ENCODE results near the gene ACOX1. TPM values are rescaled to one million over a fixed set of nuclear protein-coding genes. Genes with fewer than 3 reads are reported as not detected.
A peak's percentile ranks its signal among the peaks of the same experiment; 100 is the strongest.

ACOX1 gene
- total and polyA plus RNA-seq, 2 experiments from 2014 or later = 21.3 to 43.0 TPM

- Histone ChIP-seq H3K36me3 (peaks cover 5% of the 10 kb centered on the region), H3K27me3 (no peaks in the 10 kb centered on the region), H3K4me3 (no peak overlapping the region), H3K27ac (no peak overlapping the region), H3K4me1 (ENCODE audit: low read depth) (peaks cover 8% of the 10 kb centered on the region), H3K9me3 (ENCODE audit: low read depth) (no peaks in the 10 kb centered on the region)
- no peak for TF ChIP-seq CTCF (IDR thresholded peaks at IDR 0.05; ENCODE audit: low read depth, low read length)
- no peak for DNase-seq (ENCODE audit: low read depth in 1 of 2, low spot score in 1 of 2)
These were observed 85.5 kb downstream of the ACOX1 start for GRCh38 chr17:75893305-75894048.

GRCh38 chr17:75892556-75893224 is 86.3 kb downstream of the ACOX1 start:
- no peak for TF ChIP-seq CTCF (IDR thresholded peaks at IDR 0.05; ENCODE audit: low read depth, low read length)

GRCh38 chr17:75891605-75892555 is 87.1 kb downstream of the ACOX1 start:
- H3K27ac ChIP-seq = peak overlapping the region; percentile 12
- no peak for DNase-seq (ENCODE audit: low read depth in 1 of 2, low spot score in 1 of 2)
- TF ChIP-seq CTCF (IDR thresholded peaks at IDR 0.05; ENCODE audit: low read depth, low read length) = no peak
- H3K27me3 ChIP-seq = no peaks in the 10 kb centered on the region
- no peak overlapping the region for H3K4me3 ChIP-seq
- peaks cover 8% of the 10 kb centered on the region for H3K4me1 ChIP-seq (ENCODE audit: low read depth)
- no peaks in the 10 kb centered on the region for H3K9me3 ChIP-seq (ENCODE audit: low read depth)
- no peaks in the 10 kb centered on the region for H3K36me3 ChIP-seq

More at GRCh38 chr17:75892556-75893224, 86.3 kb downstream of the ACOX1 start:
- Histone ChIP-seq H3K36me3 (no peaks in the 10 kb centered on the region), H3K9me3 (ENCODE audit: low read depth) (no peaks in the 10 kb centered on the region), H3K27ac (no peak overlapping the region), H3K4me3 (no peak overlapping the region), H3K27me3 (no peaks in the 10 kb centered on the region), H3K4me1 (ENCODE audit: low read depth) (peaks cover 8% of the 10 kb centered on the region)
- no peak for DNase-seq (ENCODE audit: low read depth in 1 of 2, low spot score in 1 of 2)

Other genes with a start within 250 kb of the ACOX1 start
- gene GALK1, start 214.0 kb downstream of the ACOX1 start, total RNA-seq = 35.1 and 54.0 TPM in 2 replicates
- 42.4 and 74.4 TPM in 2 replicates for gene GALK1, start 214.0 kb downstream of the ACOX1 start, polyA plus RNA-seq
- 34.2 and 37.8 TPM in 2 replicates for gene UNK, start 194.4 kb downstream of the ACOX1 start, total RNA-seq
- 20.5 and 35.9 TPM in 2 replicates for gene UNK, start 194.4 kb downstream of the ACOX1 start, polyA plus RNA-seq
- 4.6 and 14.8 TPM in 2 replicates for gene UNC13D, start 134.8 kb downstream of the ACOX1 start, total RNA-seq
- 10.8 and 24.6 TPM in 2 replicates for gene UNC13D, start 134.8 kb downstream of the ACOX1 start, polyA plus RNA-seq
- 61.3 and 75.6 TPM in 2 replicates for gene WBP2, start 123.8 kb downstream of the ACOX1 start, total RNA-seq
- gene WBP2, start 123.8 kb downstream of the ACOX1 start, polyA plus RNA-seq = 160 and 161 TPM in 2 replicates
- 1.3 and 4.6 TPM in 2 replicates for gene TRIM47, start 100.6 kb downstream of the ACOX1 start, total RNA-seq
- gene TRIM47, start 100.6 kb downstream of the ACOX1 start, polyA plus RNA-seq = 2.2 and 2.9 TPM in 2 replicates
- 20.2 and 31.5 TPM in 2 replicates for gene TRIM65, start 82.2 kb downstream of the ACOX1 start, total RNA-seq
- 14.6 and 16.8 TPM in 2 replicates for gene TRIM65, start 82.2 kb downstream of the ACOX1 start, polyA plus RNA-seq
- 63.9 and 68.0 TPM in 2 replicates for gene MRPL38, start 74.3 kb downstream of the ACOX1 start, total RNA-seq
- 222 and 227 TPM in 2 replicates for gene MRPL38, start 74.3 kb downstream of the ACOX1 start, polyA plus RNA-seq
- 13.8 and 15.9 TPM in 2 replicates for gene FBF1, start 38.1 kb downstream of the ACOX1 start, total RNA-seq
- 8.2 and 11.8 TPM in 2 replicates for gene FBF1, start 38.1 kb downstream of the ACOX1 start, polyA plus RNA-seq
- 23.8 and 27.4 TPM in 2 replicates for gene TEN1, start 74 bp upstream of the ACOX1 start, total RNA-seq
- 15.6 and 26.9 TPM in 2 replicates for gene TEN1, start 74 bp upstream of the ACOX1 start, polyA plus RNA-seq
- 13.4 and 14.3 TPM in 2 replicates for gene CDK3, start 21.7 kb upstream of the ACOX1 start, total RNA-seq
- gene CDK3, start 21.7 kb upstream of the ACOX1 start, polyA plus RNA-seq = 12.2 and 18.5 TPM in 2 replicates
- gene EVPL, start 48.1 kb upstream of the ACOX1 start, total RNA-seq = 0.09 TPM in 1 of 2 replicates, not detected in the other
- gene EVPL, start 48.1 kb upstream of the ACOX1 start, polyA plus RNA-seq = 1.0 TPM in 1 of 2 replicates, not detected in the other
- 33.4 and 55.4 TPM in 2 replicates for gene SRP68, start 93.4 kb upstream of the ACOX1 start, total RNA-seq
- 103 and 123 TPM in 2 replicates for gene SRP68, start 93.4 kb upstream of the ACOX1 start, polyA plus RNA-seq
- 0.32 TPM in 1 of 2 replicates, not detected in the other for gene GALR2, start 95.6 kb upstream of the ACOX1 start, total RNA-seq
- 0.55 TPM in 1 of 2 replicates, not detected in the other for gene GALR2, start 95.6 kb upstream of the ACOX1 start, polyA plus RNA-seq
- gene ZACN, start 100.0 kb upstream of the ACOX1 start, total RNA-seq = not detected in 2 replicates
- gene ZACN, start 100.0 kb upstream of the ACOX1 start, polyA plus RNA-seq = 5.8 and 33.8 TPM in 2 replicates
- gene EXOC7, start 124.6 kb upstream of the ACOX1 start, total RNA-seq = 121 and 166 TPM in 2 replicates
- 134 and 167 TPM in 2 replicates for gene EXOC7, start 124.6 kb upstream of the ACOX1 start, polyA plus RNA-seq
- 0.07 and 0.12 TPM in 2 replicates for gene FOXJ1, start 162.1 kb upstream of the ACOX1 start, total RNA-seq
- 0.18 TPM in 1 of 2 replicates, not detected in the other for gene FOXJ1, start 162.1 kb upstream of the ACOX1 start, polyA plus RNA-seq

Measured in cardiac muscle cell (in vitro differentiated cells and primary cell).